Globus pallidus (tissue), 1 donor: ENCODE measurements around the gene KSR2.
"Not testable (repeated sequence)": the region's sequence is repeated elsewhere in the genome, so short reads cannot be mapped to it uniquely, and the experiment has no call there.

ENCODE experiments used
- DNase-seq: peaks from one replicate; pipeline ENCODE4 v3.0.0-alpha.2; 2015; ENCODE audit warnings: low spot score

KSR2 gene

GRCh38 chr12:117760990-117761389, 207.8 kb downstream of the KSR2 start:
- no peak for DNase-seq

- DNase-seq, result no peak
Measured at GRCh38 chr12:117750657-117751056, 218.1 kb downstream of the KSR2 start.

GRCh38 chr12:117749431-117749830, 219.4 kb downstream of the KSR2 start:
- DNase-seq, result no peak

- DNase-seq, result not testable (repeated sequence)
Measured at GRCh38 chr12:117746358-117746757, 222.4 kb downstream of the KSR2 start.

- DNase-seq, result no peak
Measured at GRCh38 chr12:117744418-117744817, 224.4 kb downstream of the KSR2 start.

- DNase-seq, result no peak
Measured at GRCh38 chr12:117743761-117744160, 225.0 kb downstream of the KSR2 start.

GRCh38 chr12:117742721-117743120, 226.1 kb downstream of the KSR2 start:
- no peak for DNase-seq

- DNase-seq, result no peak
Measured at GRCh38 chr12:117738233-117738632, 230.6 kb downstream of the KSR2 start.

GRCh38 chr12:117733549-117733805, 235.3 kb downstream of the KSR2 start:
- DNase-seq, result no peak

- no peak for DNase-seq
Measured at GRCh38 chr12:117732761-117733548, 235.8 kb downstream of the KSR2 start.

GRCh38 chr12:117731131-117731530, 237.7 kb downstream of the KSR2 start:
- DNase-seq, result not testable (repeated sequence)

- DNase-seq, result no peak
Measured at GRCh38 chr12:117727301-117727700, 241.5 kb downstream of the KSR2 start.

GRCh38 chr12:117724543-117724942, 244.2 kb downstream of the KSR2 start:
- DNase-seq, result no peak

- no peak for DNase-seq
Measured at GRCh38 chr12:117718559-117718958, 250.2 kb downstream of the KSR2 start.

GRCh38 chr12:117718141-117718540, 250.6 kb downstream of the KSR2 start:
- no peak for DNase-seq

- DNase-seq, result no peak
Measured at GRCh38 chr12:117714203-117714602, 254.6 kb downstream of the KSR2 start.

GRCh38 chr12:117710121-117710520, 258.7 kb downstream of the KSR2 start:
- DNase-seq, result no peak

GRCh38 chr12:117707861-117708260, 260.9 kb downstream of the KSR2 start:
- DNase-seq, result no peak

GRCh38 chr12:117703584-117703983, 265.2 kb downstream of the KSR2 start:
- no peak for DNase-seq

- DNase-seq, result no peak
Measured at GRCh38 chr12:117702741-117703140, 266.0 kb downstream of the KSR2 start.

- DNase-seq, result no peak
Measured at GRCh38 chr12:117699575-117699974, 269.2 kb downstream of the KSR2 start.

GRCh38 chr12:117699118-117699517, 269.7 kb downstream of the KSR2 start:
- DNase-seq, result no peak

GRCh38 chr12:117695956-117696355, 272.8 kb downstream of the KSR2 start:
- no peak for DNase-seq

- DNase-seq, result no peak
Measured at GRCh38 chr12:117692512-117692911, 276.3 kb downstream of the KSR2 start.
